Measurements from ENCODE around the gene GLRX5. TPM values are rescaled to one million over a fixed set of nuclear protein-coding genes. Genes with fewer than 3 reads are reported as not detected.

The GLRX5 gene
- polyA plus RNA-seq, 3 donors: 61.0 to 72.2 (median 71.6) TPM

GRCh38 chr14:95514131-95515079 is 20.4 kb upstream of the GLRX5 start:
- no peak for DNase-seq

- no peak for DNase-seq
Observed at GRCh38 chr14:95515080-95515489, 19.8 kb upstream of the GLRX5 start.

GRCh38 chr14:95515596-95516552 is 19.0 kb upstream of the GLRX5 start:
- DNase-seq: no peak

GRCh38 chr14:95516554-95517181 is 18.2 kb upstream of the GLRX5 start, which contains the start of gene SYNE3:
SYNE3 (minus strand) TSS chr14:95516650; CDS start chr14:95475821, 40,829 bp downstream.
- no peak for DNase-seq

- no peak for DNase-seq
Observed at GRCh38 chr14:95518045-95518751, 16.7 kb upstream of the GLRX5 start.

GRCh38 chr14:95519699-95520098 is 15.2 kb upstream of the GLRX5 start:
- no peak for DNase-seq

- no peak for DNase-seq
Observed at GRCh38 chr14:95520346-95520745, 14.5 kb upstream of the GLRX5 start.

GRCh38 chr14:95521001-95521400 is 13.8 kb upstream of the GLRX5 start:
- DNase-seq: no peak

GRCh38 chr14:95522116-95522515 is 12.7 kb upstream of the GLRX5 start:
- DNase-seq: no peak

GRCh38 chr14:95522556-95522955 is 12.3 kb upstream of the GLRX5 start:
- no peak for DNase-seq

GRCh38 chr14:95523051-95523814 is 11.6 kb upstream of the GLRX5 start:
- DNase-seq: no peak

GRCh38 chr14:95523815-95524448 is 10.9 kb upstream of the GLRX5 start:
- no peak for DNase-seq

- no peak for DNase-seq
Observed at GRCh38 chr14:95524706-95525512, 9.9 kb upstream of the GLRX5 start.

GRCh38 chr14:95525999-95526398 is 8.9 kb upstream of the GLRX5 start:
- DNase-seq: no peak

- DNase-seq: no peak
Observed at GRCh38 chr14:95526483-95527386, 8.1 kb upstream of the GLRX5 start.

GRCh38 chr14:95527387-95528002 is 7.4 kb upstream of the GLRX5 start:
- DNase-seq: peak; percentile 31

GRCh38 chr14:95529216-95529615 is 5.6 kb upstream of the GLRX5 start:
- DNase-seq: no peak
